Omental fat pad (tissue), 4 donors: ENCODE data around the gene SLFN12L. TPM values are rescaled to one million over a fixed set of nuclear protein-coding genes. Genes with fewer than 3 reads are reported as not detected.

ENCODE experiments used
- ATAC-seq: fragments of 150-250 bp; one replicate; pipeline ENCODE4 v1.9.1; 2016; ENCODE audit warnings: mild to moderate bottlenecking, moderate library complexity; ENCODE audit not compliant: low FRiP score
- DNase-seq: peaks from one replicate; pipeline ENCODE4 v3.0.0-alpha.2; 2019; ENCODE audit warnings: low spot score
- small RNA-seq: library from RNA; depleted of rRNA; stranded (forward); fragments of <200 nt; gene quantifications from one replicate; pipeline ENCODE3, GENCODE V24; 2016
- total RNA-seq, 4 donors: library from RNA; depleted of rRNA; stranded (reverse); fragments of >200 nt; gene quantifications; one replicate each; pipeline ENCODE4 v1.1.0, GENCODE V29; 2016
- TF ChIP-seq, protein P1 (sequence below), 3 donors: fragments of 450-650 bp; IDR thresholded peaks; one replicate each; pipeline ENCODE4 v1.5.1; 2016 to 2017; ENCODE audit warnings: antibody characterized with exemption in 3 of 3, mild to moderate bottlenecking in 3 of 3, moderate library complexity in 2 of 3

SLFN12L gene
- total RNA-seq, 4 donors from 2014 or later: 2.3 to 31.2 (median 4.7) TPM

- TF ChIP-seq, protein P1, sequence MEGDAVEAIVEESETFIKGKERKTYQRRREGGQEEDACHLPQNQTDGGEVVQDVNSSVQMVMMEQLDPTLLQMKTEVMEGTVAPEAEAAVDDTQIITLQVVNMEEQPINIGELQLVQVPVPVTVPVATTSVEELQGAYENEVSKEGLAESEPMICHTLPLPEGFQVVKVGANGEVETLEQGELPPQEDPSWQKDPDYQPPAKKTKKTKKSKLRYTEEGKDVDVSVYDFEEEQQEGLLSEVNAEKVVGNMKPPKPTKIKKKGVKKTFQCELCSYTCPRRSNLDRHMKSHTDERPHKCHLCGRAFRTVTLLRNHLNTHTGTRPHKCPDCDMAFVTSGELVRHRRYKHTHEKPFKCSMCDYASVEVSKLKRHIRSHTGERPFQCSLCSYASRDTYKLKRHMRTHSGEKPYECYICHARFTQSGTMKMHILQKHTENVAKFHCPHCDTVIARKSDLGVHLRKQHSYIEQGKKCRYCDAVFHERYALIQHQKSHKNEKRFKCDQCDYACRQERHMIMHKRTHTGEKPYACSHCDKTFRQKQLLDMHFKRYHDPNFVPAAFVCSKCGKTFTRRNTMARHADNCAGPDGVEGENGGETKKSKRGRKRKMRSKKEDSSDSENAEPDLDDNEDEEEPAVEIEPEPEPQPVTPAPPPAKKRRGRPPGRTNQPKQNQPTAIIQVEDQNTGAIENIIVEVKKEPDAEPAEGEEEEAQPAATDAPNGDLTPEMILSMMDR (IDR thresholded peaks at IDR 0.05): no peak
- ATAC-seq (peak; percentile 92), DNase-seq (peak; percentile 62)
These were observed 104.2 kb downstream of the SLFN12L start for GRCh38 chr17:35433075-35433894.

DNA sequence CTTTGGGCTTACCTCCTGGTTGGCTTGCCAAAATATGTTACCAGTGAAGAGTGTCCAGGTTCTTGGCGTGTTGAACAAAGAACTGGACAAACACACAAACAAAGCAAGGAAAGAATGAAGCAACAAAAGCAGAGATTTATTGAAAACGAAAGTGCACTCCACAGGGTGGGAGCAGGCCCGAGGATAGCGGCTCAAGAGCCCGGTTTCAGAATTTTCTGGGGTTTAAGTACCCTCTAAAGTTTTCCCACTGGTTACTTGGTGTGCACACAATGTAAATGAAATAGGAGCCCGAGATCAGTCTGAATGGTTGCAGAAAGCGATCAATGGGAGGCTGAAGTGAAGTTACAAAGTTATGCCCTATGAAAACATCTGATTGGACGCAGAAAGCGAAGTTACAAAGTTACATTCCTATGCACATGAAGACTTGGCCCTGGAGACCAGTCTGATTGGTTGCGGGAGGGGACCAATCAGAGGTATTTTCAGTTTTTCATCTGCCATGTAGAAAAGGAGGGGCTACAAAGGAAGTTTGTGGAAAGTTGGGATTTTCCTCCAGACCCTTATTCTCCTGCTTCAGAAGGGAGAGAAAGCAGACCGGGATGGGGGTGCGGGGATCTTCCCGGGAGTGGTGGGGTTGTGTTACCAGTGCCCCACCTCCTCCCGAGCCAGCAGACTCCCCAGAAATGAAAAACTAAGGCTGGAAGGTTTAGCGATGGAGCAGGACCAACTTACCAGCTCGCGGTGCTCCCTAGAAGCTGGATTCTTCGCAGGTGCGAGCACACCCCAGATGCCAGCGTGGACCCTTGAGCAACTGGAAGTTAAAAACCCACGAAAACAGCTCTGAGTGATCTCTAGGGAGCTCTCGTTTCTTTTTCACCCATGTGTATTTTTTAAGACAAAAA, 105.1 kb downstream of the SLFN12L start, which contains the start of gene SLFN12:
Gene SLFN12, minus strand, starts transcription at position 325 of the 899 bp plus-strand sequence. CDS start 9,472 bp downstream, outside the sequence.
- DNase-seq (no peak), ATAC-seq (peak; percentile 86)
- TF ChIP-seq, protein P1 (IDR thresholded peaks at IDR 0.05): no peak

GRCh38 chr17:35429702-35430101, 107.8 kb downstream of the SLFN12L start:
- DNase-seq: no peak
- ATAC-seq: no peak
- TF ChIP-seq, protein P1 (IDR thresholded peaks at IDR 0.05): no peak

- TF ChIP-seq, protein P1 (IDR thresholded peaks at IDR 0.05): no peak
- ATAC-seq (no peak), DNase-seq (no peak)
These were observed 109.2 kb downstream of the SLFN12L start for GRCh38 chr17:35428229-35428628.

DNA sequence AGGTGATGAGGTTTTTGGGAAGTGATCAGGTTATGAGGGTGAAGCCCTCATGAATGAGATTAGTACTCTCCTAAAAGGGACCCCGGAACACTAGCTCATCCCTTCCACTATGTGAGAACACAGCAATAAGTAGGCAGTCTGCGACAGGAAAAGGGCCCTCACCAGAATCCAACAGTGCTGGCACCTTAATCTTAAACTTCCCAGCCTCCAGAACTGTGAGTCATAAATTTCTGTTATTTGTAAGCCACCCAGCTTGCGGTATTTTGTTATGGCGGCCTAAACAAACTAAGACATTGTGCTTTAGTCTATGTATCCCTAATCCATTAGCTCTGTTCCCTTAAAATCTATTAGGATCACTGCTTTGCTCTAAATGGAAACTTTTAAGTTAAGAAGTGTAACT, 113.7 kb downstream of the SLFN12L start:
- DNase-seq (no peak), ATAC-seq (no peak)
- TF ChIP-seq, protein P1 (IDR thresholded peaks at IDR 0.05): no peak

Small RNAs within 50 kb of the gene (small RNA-seq; reads per million reads assigned to genes)
- gene AC015911.1 (not detected), gene SNORD7 (110 reads per million, percentile 96 among the genes with 10 or more reads in this experiment)

Other genes with a start within 250 kb of the SLFN12L start
- gene SLFN11, start 164.1 kb downstream of the SLFN12L start, total RNA-seq: 100 to 1,000 TPM in 1 of 4 donors, 10 to 100 TPM in 3; 58.1 to 127 (median 92.3) TPM
- gene SLFN12, start 105.2 kb downstream of the SLFN12L start, total RNA-seq: 10 to 100 TPM in 2 of 4 donors, 1 to 10 TPM in 2; 9.0 to 24.7 (median 11.0) TPM
- 10 to 100 TPM in 1 of 4 donors, 1 to 10 TPM in 3; 5.9 to 20.3 (median 7.4) TPM for gene SLFN13, start 88.9 kb downstream of the SLFN12L start, total RNA-seq
- not detected for gene SLFN14, start 23.1 kb upstream of the SLFN12L start, total RNA-seq
- 1 to 10 TPM; 3.5 to 7.4 (median 5.2) TPM for gene PEX12, start 40.9 kb upstream of the SLFN12L start, total RNA-seq
- gene AP2B1, start 49.6 kb upstream of the SLFN12L start, total RNA-seq: 10 to 100 TPM; 62.6 to 94.3 (median 79.4) TPM
- gene RASL10B, start 194.0 kb upstream of the SLFN12L start, total RNA-seq: 10 to 100 TPM in 3 of 4 donors, 1 to 10 TPM in 1; 9.9 to 63.8 (median 42.3) TPM
- under 1 TPM in 3 of 4 donors, not detected in 1; 0.37 to 0.82 (median 0.48) TPM for gene GAS2L2, start 215.6 kb upstream of the SLFN12L start, total RNA-seq
- not detected for gene C17orf50, start 223.2 kb upstream of the SLFN12L start, total RNA-seq